HG02981 (cell line): Measurements from ENCODE around the gene SCN8A.
"Not testable (repeated sequence)": the region's sequence is repeated elsewhere in the genome, so short reads cannot be mapped to it uniquely, and the experiment has no call there.

Experiments used
- ATAC-seq: cut with Tn5 transposase; IDR thresholded peaks from one replicate; pipeline ENCODE4 v1.9.1; 2021; ENCODE audit warnings: mild to moderate bottlenecking, moderate library complexity; ENCODE audit not compliant: unreplicated experiment

SCN8A gene

DNA sequence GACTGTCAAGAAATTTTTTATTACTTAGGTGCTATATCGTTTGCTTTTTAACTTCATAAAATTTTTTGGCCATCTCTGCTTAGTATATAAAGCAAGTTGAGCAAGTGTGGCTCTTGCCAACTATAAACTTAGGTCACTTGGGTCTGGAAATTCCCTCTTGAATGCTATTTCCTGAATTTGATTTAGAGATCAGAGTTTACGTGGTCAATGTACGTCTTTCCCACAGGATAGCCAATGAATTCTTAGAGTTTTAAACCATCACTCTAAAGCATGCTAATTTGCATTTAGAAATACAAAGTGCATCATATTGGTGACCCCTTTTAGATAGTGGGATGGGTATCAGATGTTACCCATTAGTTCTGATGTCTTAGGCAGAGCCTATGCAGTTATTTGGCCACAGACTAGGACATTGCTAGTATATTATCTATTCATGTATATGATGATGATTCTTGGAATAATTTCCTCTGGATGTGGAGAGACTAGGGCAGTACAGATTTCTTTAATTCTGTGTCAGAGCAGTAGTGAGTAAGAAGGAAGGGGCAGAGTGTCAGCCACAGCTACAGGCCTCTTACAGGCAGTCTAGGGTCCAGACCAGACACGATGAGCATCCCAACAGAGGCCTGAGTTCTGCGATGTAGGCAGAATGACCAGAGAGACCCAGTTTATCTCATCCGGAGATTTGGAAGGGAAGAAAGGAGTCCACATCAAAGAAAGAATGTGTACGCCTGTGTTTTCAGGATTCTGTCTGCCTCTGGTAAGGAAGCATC, 30.3 kb downstream of the SCN8A start:
- ATAC-seq, result no peak

DNA sequence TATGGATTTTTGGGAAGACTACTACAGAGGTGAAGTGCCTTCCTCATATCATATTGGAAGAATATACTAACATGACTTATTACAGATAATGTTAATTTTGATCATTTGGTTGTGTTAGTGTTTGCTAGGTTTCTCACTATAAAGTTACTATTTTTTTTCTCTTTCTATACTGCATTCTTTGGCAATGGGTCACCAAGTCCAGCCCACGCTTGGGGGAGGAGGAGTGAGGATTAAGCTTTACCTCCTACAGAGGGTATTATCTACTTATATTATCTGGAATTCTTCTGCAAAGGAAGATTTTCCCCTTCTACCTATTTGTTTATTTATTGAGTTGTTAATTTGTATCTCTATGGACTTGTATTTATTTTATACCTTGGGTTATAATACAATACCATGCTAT, 31.5 kb downstream of the SCN8A start:
- ATAC-seq, result no peak

DNA sequence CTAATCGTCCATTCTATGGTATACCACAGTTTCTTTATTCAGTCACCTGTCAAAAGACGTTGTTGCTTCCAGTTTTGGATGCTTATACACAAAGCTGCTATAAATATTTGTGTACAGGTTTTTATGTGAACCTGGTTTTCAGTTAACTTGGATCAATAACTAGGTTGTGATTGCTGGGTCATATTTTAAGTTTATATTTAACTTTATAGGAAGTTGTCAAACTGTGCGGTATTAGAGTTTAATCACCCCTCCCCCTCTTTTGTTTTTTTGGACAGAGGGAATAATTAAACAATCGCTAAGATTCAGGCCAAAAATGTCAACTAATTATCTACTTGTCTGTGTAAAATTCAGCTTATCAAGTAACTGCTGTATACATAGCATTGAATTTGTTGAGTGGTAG, 34.3 kb downstream of the SCN8A start:
- no peak for ATAC-seq

DNA sequence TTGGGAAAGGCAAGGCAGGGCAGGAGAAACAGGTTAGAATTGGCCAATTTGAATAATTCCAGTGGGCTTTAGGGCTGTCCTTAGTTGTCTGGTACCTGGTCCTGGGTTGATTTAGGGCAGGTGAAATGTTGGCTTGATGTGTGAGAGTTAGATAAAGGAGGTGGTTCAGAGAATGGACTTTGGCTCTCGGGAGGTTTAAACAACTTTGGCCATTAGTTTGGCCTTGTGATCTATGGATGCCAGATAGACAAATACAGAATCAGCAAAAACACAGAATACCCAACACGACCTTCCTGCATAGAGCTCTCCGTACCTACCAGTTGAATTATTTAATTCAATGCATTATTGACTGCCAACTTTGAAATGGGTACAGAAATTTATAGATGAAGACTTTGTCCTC, 35.1 kb downstream of the SCN8A start:
- ATAC-seq, result no peak

DNA sequence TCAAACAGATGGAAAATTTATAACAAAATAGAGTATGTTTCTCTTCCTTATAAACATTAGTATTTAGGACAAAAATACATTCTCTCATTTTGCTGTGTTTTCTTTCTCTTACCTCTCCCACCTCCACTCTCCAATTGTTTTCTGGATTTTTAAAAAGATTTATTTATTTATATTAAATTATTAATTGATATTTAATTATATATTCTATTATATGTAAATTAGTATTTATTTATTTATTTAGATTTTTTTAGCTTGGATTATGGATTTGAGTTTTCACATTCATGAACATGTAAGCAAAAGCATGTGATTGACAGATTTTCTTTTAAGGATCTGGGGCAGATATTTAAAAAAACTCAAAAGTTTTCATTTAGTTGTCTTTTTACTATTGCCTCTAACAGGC, 35.6 kb downstream of the SCN8A start:
- ATAC-seq, result no peak

DNA sequence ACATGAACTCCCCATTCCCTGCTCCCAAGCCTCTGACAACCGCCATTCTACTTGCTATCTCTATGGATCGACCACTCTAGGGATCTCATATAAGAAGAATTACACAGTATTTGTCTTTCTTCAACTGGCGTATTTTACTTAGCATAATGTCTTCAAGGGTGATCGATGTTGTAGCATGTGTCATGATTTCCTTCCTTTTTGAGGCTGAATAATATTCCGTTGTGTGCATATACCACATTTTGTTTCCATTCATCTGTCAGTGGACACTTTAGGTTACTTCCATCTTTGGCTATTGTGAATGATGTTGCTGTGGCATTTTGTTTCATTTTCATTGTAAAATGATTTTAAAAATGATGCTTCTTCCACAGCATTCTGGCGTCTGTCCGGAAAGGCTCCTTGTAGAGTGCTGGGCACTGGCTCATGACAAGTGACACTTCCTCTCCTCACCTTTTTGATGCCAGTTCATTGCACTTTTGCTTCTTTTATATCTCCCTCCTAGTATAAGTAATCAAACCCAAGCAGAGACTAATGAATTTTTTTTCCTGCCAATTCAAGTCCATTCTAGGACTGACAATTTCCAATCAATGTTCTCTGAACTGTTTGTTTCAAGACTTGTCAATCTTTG, 39.3 kb downstream of the SCN8A start:
- no peak for ATAC-seq

DNA sequence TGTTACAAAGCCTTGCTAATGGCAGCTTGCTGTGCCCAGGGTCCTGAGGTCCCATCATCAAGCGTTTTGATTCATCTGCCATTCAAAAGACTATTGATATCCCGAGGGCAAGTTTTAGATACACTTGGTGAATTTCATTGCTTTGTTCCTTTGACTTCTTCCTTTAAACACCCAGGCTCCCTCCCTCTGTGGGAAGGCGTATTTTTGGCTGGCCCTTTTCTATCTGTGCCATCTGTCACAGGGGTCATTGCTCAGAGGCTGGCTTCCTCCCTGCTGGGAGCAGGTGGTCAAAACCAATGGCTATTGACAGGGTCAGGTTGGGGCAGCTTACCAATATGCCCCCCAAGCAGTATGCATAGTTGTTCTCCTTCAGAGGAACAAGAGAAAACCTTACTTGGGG, 40.0 kb downstream of the SCN8A start:
- no peak for ATAC-seq

DNA sequence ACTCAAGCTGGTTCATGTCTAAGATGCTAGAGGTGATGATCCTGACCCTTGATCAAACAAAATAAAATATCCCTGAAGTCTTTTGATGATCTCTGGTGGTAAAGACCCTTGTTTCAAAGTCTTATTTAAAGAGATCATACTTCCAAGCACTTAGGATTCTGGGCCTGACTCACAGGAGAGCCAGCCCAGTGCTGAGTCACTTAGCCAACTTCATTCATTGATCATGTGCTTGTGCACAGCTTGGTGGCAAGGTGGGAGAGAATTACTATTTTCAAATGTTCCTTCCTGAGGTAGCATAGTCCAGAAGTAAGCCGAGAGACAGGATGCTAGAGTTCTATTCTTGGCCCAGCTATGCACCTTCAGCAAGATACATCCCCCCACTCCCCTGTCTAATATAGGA, 40.6 kb downstream of the SCN8A start:
- ATAC-seq, result no peak

DNA sequence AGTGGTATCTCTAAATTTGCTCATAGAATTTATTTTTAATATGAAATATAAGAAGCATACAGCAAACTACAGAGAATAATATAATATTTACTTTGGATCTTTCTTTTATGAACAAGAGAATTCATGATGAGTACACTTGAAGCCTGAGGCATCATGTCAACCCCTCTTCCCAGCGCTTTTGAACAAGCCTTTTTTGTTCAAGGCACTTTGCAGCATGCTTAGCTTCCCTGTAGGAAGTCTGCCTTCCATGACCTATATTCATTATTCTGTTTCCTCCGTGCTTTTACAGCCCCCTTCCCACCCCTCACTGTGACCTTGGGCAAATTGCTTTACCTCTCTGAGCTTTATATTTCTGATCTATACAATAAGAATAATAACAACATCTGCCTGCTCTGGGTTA, 41.6 kb downstream of the SCN8A start:
- ATAC-seq, result no peak

DNA sequence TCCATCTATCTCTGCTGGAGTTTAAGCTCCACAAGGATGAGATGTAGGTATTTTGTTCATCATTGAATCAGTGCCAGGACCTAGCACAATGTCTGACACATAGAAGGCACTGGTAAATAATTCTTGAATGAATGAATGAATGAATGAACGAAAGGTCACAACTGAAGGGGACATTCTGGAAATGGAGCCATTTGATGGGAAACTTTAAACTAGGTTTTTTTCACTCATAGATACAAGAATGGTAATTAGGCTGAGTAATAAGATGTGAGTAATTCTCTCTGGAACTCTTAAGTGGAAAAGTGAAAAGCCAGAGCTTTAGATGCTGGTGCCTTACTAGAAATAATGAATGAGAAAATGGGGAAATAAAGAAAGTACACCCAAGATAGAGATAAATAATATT, 44.3 kb downstream of the SCN8A start:
- ATAC-seq, result no peak

DNA sequence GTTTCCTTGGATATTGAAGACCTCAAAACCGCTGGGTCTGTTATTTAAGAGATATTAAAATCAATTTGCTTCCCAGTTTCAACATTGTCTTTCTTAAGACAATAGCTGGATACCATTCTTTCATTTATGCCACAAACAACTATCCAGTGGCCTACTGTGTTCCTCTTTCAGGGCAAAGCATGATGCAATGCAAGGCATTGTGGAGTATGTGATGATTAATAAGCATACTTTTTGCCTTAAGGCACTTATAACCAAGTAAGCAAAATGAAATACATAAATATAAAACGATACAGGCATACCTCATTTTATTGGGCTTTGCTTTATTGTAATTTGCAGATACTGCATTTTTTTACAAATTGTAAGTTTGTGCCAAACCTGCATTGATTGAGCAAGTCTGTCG, 45.5 kb downstream of the SCN8A start:
- ATAC-seq, result no peak

DNA sequence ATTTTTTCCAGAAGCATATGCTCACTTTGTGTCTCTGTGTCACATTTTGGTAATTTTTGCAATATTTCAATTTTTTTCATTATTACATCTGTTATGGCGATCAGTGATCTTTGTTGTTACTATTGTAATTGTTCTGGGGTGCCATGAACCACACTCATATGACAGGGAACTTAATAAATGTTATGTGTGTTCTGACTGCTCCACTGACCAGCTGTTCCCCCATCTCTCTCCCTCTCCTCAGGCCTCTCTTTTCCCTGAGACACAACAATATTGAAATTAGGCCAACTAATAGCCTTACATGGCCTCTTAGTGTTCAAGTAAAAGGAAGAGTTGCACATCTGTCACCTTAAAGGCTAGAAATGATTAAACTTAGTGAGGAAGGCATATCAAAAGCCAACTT, 46.0 kb downstream of the SCN8A start:
- no peak for ATAC-seq

DNA sequence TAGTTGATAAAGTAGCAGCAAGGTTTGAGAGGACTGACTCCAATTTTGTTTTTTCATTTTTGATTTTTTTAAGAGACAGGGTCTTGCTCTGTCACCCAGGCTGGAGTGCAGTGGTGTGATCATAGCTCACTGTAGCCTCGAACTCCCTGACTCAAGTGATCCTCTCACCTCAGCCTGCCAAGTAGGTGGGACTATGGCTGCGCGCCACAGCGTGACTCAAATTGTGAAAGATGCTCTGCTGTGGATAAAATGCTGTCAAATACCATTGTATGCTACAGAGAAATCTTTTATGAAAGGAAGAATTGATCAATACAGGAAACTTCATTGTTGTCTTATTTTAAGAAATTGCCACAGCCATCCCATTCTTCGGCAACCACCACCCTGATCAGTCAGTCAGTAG, 48.3 kb downstream of the SCN8A start:
- no peak for ATAC-seq

DNA sequence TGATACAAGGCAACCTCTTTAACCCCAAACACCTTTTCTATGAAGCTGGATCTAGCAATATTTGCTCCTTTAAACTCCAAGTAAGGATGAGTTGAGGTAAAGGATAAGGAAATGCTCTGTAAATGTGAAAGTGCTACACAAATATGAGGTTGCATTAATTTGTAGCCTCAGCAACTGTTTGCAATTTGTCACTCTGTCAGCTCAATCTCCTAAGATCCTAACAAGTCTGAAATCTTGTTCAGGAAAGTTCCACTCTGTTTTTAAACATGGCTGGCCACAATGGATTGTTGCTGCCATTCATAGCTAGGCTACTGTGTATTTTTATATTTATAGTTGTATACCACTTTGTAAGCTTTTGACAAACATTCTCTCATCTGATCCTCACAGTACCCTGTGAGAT, 51.3 kb downstream of the SCN8A start:
- ATAC-seq, result no peak

DNA sequence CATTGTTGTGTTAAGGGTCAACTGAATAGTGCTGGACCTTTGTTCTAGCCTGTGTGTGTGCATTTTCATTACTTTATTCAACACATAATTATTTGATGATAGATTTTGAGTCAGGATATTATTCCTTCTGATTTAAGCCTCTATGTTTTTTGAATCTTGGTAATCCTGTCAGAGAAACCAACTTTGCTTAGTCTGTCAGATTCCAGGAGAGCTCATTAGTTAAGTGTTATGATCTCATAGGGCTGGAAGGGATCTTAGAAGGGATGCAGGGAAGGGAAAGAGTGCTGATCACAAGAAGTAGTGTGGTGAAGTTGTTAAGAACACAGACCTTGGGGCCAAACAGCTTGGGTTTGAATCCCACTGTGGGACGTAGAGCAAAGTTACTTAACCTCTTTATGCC, 52.9 kb downstream of the SCN8A start:
- no peak for ATAC-seq

DNA sequence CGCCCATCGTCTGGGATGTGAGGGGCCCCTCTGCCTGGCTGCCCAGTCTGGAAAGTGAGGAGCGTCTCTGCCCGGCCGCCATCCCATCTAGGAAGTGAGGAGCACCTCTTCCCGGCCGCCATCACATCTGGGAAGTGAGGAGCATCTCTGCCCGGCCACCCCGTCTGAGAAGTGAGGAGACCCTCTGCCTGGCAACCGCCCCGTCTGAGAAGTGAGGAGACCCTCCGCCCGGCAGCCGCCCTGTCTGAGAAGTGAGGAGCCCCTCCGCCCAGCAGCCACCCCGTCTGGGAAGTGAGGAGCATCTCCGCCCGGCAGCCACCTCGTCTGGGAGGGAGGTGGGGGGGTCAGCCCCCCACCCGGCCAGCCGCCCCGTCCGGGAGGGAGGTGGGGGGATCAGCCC, 53.7 kb downstream of the SCN8A start:
- not testable (repeated sequence) for ATAC-seq

DNA sequence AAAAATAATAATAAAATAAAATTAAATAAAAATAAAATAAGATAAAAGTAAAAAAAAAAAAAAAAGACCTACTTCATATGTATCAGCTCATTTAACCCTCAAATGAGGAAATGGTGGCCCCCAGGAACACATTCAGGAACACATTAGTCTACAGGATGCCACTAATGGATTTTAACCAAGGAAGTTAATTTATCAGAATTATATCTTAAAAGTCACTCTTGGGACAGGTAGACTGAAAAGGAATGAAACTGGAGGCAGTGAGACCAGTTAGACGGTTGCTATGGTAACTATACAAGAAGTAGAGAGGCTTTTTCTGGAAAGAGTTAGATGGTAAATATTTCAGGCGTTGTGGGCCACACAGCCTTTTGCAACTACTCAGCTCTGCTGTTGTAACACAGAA, 54.9 kb downstream of the SCN8A start:
- no peak for ATAC-seq

DNA sequence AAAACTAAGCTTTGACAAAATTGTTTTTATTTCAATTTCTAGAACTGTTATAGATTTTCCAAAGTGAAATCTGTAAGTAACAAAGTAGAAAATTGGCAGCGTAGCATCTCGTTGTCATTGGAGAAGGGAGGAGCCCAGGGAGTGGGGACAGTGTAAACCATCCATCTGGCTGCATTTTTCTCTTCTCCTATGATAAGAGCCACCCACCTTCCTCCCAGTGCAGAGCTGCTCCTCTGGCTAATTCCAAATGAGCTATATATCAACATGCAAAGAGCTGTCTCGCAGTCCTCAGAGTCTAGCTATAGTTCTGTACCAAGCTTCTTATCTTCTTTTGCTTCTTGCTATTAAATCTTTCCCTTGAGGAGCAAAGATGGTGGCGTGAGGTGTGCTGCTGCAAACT, 56.6 kb downstream of the SCN8A start:
- ATAC-seq, result no peak

DNA sequence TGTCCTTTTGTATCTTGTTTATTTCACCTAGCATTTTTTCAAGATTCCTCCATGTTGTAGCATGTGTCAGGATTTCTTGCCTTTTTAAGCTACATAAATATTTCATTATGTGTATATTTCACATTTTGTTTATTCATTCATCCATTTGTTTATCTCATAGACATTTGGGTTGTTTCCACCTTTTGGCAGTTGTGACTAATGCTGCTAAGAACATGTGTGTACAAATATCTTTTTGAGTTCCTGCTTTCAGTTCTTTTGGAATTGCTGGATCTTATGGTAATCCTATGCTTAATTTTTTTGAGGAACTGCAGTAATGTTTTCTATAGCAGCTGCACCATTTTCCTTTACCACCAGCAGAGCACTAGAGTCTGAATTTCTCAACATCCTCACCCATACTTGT, 62.4 kb downstream of the SCN8A start:
- no peak for ATAC-seq

DNA sequence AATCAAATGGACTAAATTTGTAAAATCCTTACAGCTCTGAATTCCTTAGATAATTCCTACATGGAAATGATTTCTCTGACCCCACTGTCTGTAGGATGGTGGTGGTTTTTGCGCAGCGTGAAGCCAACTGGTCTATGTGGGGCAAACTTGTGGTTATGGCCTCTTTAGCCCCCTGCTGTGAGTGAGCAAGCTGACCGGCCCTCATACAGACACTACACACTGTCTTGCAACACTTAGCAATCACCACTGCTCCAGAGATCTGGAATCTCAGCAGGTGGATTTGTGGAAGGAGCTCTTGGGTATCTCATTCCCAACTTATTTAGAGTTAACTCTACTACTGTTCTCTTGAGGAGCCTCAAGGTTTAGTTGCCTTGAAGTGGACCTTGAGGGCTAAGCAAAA, 70.2 kb downstream of the SCN8A start:
- no peak for ATAC-seq

DNA sequence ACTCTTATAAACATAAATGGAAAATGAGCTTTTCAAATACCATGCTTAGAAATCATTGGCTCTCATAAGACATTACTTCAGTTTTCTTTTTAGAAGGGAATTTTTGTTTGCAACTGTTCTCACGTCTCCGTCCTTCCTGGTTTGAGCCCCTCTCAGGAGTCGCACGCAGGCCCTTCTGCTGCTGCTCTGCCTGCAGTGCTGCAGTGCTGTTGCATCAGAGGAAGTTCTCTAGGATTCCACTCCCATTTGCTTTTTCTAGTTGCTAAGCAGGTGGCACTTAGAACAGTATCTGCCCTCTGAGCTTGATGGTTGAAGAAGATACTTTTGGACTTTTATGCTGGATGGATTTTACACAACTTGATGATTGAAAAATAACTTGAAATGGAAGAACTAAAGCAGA, 70.8 kb downstream of the SCN8A start:
- no peak for ATAC-seq

DNA sequence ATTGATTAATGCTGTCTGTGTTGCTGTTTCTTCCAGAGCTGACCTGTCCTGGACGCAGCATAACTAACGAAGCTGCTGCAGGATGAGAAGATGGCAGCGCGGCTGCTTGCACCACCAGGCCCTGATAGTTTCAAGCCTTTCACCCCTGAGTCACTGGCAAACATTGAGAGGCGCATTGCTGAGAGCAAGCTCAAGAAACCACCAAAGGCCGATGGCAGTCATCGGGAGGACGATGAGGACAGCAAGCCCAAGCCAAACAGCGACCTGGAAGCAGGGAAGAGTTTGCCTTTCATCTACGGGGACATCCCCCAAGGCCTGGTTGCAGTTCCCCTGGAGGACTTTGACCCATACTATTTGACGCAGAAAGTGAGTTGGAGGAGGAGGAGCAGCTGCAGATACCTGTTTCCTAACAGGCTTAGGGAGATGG, 71.7 kb downstream of the SCN8A start:
- ATAC-seq, result no peak

DNA sequence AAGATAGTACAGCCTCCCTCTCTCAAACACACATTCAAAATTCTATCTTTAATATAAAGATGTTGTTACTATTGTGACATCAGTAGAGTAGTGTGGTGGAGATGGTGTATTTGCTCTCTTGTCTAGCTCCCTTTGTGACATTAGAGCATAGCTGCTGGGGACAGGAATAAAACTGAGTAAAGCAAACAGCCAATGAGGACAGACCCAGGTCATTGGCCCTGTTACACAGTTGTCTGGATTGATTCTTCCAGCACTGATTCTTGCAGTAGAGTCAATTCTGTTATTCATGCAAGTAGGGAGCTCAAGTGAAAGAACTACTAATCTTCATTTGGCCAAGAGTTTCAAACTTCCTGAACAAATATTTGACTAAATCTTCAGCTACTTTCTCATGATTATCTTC, 72.4 kb downstream of the SCN8A start:
- ATAC-seq, result no peak
